ENCODE data around the gene TBC1D1.

The TBC1D1 gene

DNA sequence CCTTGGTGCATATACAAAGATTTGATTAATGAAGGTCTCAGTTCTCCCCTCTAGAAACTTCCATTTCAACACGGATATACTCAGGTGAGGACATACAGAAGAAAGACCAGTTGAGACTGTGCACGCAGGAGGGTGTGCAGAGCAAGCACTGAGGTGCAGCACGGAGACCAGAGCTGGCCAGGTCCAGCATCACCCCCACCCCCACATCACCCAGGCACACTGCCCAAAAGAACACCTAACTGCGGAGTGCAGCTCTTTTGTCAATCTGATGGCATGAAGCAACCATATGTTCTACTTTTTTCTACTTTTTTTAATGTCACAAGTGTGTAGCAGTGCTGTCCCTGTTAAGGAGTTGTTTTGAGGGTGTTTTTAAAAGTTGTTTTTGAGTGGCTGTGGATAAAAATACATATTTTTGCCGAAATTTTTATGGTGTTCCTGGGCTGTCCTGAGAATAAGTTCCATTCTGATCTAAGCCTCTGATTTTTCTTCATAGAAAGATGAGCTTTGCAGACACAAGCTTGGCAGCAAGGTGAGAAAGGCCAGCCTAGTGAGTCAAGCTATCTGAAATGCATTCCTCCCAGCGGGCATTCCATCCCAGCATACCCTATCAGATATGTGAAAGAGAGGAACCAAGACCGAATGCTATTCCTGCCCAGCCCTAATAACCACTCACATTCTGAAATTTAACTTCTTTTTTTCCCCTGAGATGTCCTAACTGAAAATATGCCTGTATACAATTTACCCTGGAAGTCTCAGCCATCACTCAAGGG lies 243.0 kb downstream of the TBC1D1 start:
- DNase-seq, result no peak

DNA sequence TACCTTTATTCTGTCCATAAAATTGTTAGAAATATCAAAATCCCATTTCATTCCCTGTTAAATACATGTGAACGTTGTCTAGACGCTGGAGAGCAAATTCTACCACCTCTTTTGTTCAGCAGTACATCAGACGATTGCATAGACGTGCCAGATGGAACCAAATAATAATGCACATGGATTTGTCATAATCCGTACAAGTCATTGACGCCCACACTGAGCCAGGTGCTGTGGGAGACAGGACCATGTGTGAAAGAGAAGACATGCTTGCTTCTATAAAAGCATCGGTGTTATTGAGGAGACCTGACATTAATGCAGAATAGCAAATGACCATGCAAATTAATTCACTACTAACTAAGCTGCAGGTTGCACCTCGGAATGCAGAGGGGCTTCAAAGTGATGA lies 244.3 kb downstream of the TBC1D1 start:
- no peak for DNase-seq

GRCh38 chr4:38136604-38137003 lies 245.7 kb downstream of the TBC1D1 start:
- DNase-seq, result no peak

- DNase-seq, result no peak
Observed at GRCh38 chr4:38137080-38137479, 246.2 kb downstream of the TBC1D1 start.

DNA sequence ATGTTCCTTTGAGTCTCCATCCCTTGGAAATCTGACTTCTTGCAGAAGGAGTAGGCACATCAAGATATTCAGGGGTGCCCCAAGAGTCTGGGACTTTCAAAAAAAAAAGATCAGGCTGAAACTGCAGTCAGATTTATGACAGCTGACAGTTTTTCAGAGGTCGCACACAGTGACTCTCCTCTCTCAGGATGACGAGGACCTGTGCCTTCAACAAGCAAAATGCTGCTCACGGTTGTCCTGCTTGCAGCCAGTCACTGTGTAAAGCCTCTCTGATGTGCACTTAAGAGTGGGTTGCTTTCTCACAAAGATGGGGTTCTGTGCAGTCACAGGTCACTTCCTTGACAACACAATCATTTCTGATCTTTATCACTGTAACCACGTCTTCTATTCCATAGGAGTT lies 247.5 kb downstream of the TBC1D1 start:
- DNase-seq, result no peak

- DNase-seq, result no peak
Observed at GRCh38 chr4:38139187-38139586, 248.3 kb downstream of the TBC1D1 start.

DNA sequence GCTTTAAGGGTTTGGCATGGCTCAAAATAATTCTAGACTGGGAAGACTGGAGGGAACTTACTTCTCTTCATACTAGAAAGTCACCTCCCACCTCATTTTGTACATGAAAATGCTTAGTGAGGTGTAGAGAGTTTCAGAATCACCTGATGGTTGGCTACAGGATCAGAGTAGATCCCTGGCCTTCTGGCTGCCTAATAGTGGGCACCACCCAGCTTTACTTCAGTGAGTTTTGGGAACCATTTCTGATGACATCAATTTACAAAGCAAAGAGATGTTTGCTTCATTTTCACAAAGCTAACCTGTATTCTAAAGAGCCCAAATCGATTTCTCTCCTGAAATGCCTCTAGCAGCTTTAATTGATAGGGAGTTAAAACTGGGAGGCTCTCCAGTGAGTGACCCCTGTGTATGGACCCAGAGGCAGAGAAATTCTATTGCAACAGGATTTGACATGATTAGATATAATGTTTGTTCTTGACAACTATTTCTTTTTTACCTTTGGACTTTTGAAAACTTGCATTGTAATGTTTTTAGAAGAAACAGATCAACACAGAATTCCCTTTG lies 249.8 kb downstream of the TBC1D1 start:
- DNase-seq, result no peak

GRCh38 chr4:38141808-38142500 lies 251.1 kb downstream of the TBC1D1 start:
- no peak for DNase-seq

DNA sequence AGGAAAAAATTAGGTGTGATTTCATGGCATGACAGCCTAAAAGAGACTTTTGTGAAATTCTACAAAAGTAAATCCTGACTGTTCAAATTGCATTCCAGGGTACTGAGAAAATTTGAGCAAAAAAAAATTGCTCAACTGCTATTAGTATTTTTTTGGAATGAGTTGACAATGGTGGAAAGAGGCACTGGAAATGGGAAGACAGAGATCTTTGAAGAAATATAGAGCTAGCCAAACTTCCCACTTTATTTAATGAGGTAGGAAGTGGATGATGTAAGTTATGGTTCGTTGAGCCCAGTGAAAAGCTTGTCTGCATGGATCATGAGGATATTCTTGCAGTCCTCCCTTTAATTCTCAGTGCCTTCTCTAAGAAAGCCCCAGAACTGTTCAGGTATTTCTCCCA lies 253.1 kb downstream of the TBC1D1 start:
- no peak for DNase-seq

DNA sequence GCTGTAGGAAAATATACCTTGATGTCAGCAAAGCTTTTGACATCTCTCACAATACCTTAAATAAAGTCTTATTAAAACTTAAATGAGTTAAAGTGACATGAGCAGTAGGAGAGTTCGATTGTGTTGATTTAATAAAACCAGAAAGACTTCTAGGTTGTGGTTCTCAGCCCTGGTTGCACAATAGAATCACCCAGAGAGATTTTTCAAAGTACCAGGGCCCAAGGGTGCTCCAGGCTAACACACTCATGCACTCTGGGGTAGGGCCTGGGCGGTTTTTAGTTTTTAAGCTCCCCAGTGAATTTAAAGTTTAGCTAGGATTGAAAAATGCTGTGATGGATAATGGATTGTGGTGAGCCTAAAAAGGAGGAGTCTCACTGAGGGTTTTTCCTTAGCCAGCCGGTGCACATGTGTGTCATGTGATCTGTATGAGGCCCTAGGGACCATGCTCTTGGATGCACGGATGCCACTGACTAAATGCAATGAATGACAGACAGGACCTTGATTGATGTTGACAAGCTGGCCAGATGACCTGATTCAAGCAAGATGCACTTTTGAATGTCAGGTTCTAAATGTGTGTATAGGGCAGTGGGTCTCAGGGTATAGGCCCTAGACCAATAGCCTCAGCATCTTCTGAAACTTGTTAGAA lies 254.3 kb downstream of the TBC1D1 start:
- DNase-seq, result no peak

GRCh38 chr4:38145741-38146140 lies 254.9 kb downstream of the TBC1D1 start:
- no peak for DNase-seq

DNA sequence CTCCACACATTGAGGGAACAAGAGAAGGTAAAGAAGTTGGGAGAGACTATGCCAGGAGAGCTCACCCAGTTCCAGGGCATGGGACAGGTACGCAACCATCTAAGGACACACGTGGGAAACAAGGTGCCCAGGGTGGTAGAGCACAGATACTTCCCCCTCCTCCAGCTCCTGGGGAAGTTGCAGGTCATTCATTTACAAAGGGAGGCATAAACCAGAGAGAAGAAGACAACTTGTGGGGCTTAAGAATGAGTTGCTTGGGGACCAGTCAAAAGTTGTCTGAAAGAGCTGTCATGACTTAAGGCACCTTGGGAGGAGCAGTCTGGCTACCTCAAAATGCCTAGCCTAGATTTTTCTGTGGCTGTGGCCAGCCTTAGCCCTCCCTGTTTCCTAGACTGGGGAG lies 255.5 kb downstream of the TBC1D1 start:
- no peak for DNase-seq

DNA sequence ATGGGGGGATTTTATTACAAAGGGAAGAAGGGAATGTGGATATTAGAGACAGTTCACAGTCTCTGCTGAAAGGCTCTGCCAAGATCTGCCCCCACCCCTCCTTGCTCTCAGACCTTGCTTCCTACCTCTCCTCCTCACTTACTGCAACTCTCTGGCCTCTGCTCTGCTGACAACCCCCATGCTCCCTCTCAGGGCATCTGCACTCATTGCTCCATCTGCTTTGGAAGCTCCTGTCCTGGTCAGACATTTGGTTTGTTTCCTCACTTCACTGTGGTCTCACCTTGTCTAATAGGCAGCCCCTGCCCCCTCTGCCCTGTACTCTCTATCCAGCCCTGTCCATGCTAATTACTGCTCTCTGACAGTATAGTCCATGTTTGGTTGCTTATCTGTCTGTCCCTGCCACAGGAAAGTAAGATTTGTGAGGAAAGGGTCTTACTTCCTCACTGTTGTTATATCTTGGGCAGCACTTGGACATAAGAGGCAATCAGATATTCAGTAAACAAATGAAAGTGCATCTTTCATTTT lies 258.6 kb downstream of the TBC1D1 start:
- DNase-seq, result no peak

- DNase-seq, result no peak
Observed at GRCh38 chr4:38149997-38150671, 259.2 kb downstream of the TBC1D1 start.

DNA sequence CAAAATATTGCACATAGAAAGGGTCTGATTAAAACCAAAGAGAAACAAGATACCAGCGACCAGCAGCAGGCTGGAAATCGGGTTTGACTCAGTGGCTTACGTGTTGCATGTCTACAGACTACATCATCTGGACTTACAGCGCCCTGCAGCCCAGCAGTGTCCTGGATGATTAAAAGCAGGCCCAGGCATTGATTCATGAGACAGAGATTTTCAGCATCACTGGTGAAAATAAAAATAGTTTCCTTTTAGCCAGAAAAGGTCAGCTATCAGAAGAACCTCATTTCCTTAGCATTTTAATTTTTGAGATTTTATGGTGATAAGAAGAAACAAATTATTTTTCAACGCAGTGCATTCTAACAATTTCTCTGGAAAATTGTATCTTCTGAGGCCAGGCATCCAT lies 259.9 kb downstream of the TBC1D1 start:
- no peak for DNase-seq

DNA sequence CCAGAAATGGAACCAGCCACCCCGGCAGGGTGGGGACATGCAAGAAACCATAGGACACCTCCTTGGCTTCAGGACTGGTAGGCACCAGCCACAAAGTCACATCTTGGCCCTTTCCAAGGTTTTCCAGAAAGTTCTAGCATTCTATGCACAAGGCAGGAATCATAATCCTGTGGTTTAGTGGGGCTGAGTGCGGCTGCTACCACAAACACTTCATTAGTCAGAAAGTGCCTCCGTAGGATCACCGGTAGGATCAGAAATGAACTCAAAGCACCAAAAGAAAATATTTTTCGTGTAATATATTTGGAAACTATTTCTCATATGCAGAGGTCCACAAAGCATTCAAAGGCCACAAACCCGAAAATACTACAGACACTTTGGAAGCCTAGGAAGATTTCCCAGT lies 261.0 kb downstream of the TBC1D1 start:
- DNase-seq, result no peak

DNA sequence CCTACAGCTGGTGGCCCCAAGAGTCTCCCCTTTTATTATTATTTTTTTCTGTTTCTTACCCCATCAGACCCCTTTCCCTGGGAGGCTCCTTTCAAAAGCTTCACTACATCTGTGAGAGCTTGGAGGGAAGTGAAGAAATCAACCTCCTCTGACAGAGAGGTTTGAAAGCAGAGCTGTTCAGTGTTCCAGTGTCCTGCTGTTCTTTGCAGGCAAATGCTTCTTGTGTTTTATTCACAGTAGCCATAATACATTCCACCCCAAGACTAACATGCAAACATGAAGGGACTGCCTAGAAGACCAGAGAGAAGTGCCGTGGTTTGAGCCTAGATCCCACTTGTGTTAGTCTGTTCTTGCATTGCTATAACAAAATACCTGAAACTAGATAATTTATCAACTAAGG lies 261.4 kb downstream of the TBC1D1 start:
- no peak for DNase-seq

GRCh38 chr4:38152721-38153386 lies 262.0 kb downstream of the TBC1D1 start:
- DNase-seq, result no peak

DNA sequence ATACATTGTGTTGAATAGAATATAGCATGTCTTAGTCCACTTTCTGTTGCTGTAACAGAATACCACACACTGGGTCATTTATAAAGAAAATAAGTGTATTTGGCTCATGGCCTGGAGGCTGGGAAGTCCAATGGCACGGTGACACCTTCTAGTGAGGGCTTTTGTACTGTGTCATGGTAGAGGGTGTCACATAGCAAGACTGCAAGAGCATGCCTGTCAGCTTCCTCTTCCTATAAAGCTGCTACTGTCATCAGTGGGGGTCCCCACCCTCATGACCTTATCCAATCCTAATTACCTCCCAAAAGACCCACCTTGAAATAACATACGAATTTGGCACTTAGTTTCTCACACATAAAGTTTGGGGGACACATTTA lies 262.5 kb downstream of the TBC1D1 start:
- DNase-seq, result no peak

- DNase-seq, result no peak
Observed at GRCh38 chr4:38154252-38154651, 263.4 kb downstream of the TBC1D1 start.

- DNase-seq, result no peak
Observed at GRCh38 chr4:38154681-38155588, 264.1 kb downstream of the TBC1D1 start.
